Activated CD8-positive, alpha-beta memory T cell treated with anti-CD3 and anti-CD28 coated beads, Interleukin-2, amount 50 U/mL, for 24 hours (primary cell): ENCODE data around the gene EMILIN2.
"Not testable (repeated sequence)": the region's sequence is repeated elsewhere in the genome, so short reads cannot be mapped to it uniquely, and the experiment has no call there.

Experiments
- DNase-seq: peaks from one replicate; pipeline ENCODE4 v3.0.0-alpha.2; 2020; ENCODE audit errors: extremely low read depth

EMILIN2 gene

GRCh38 chr18:2845172-2845571 lies 1.6 kb upstream of the EMILIN2 start:
- DNase-seq, result no peak

DNA sequence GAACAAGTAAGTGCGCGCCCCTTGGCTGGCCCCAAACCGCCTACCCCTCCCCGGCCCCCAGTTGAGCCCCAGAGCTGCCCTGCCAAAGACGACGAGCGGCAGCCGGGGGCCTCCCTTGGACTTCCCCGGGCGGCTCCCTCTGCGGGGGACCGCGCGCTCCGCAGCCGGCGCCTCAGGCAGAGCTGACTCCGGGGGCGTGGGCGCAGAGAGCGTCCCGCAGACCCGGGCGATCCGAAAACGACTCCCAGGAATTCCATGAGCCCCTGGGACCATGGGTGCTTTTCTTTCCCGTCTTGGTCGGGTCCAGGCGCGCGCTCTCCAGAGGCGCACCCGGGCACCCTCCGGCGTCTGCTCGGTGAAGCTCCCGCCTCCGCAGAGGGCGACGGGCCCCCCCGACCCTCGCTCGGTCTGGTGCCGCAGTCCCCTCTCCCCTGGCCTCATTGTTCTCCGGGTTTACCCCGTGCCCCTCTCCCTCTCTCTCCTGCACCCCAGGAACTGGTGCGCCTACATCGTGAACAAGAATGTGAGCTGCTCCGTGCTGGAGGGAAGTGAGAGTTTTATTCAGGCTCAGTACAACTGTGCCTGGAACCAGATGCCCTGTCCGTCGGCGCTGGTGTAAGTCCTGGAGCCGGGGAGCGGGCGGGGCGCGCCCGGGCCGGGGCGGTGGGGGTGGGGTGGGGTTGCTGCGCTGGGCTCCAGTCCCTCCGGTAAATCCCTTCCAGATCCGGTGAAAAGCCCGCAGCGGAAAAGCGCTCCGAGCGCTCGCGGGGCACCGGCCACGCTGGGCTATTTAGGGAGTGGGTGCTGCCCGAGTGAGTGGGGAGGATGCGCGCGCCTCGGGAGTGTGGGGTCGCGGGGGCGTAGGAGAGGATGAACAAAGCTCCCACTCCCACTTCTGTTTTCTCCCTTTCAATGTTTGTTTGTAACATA lies 776 bp downstream of the EMILIN2 start:
- no peak for DNase-seq

DNA sequence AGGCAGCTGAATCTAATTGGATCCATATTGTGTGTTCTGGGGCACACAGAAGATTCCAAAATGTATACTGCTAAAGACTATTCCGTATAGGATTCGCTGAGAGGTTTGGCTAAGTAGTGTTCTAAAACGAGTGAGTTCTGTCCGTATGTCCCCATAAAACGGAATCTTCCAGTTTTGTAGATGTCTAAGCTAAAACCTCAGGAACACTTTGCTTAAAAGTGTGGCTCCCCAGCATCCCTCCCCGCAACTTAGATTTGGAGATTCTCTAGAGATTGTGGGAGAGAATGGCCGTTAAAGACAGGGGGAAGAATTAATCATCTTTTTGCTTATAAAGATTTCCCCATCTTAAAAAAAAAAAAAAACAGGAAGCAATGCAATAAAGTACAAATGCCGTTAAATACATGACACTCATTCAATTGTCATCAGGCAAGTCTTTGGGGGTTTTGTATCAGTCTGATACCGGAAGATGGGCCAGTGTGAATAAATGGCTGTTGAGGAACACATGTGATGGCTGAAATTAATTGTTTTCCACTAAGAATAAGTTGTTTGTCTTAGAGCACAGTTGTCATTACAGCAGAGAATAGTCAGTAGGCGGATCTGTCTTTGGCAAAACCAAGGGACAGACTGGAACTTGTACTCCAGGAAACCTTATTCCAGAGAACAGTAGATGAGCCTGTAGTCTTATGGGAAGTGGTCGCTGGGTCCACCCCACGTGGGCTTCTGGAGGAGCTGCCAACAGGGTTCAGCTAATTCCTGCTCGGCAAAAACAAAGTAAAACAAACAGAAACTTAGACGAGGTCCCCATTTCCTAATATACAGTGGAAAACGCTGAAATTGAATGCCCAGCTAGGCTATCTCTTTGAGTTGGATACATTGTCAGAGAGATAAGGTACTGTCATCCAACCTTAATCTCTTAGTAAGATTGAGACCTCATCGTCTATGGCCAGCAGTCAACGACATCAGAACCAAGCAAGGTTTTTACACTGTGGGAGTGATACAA lies 1.7 kb downstream of the EMILIN2 start:
- DNase-seq, result no peak

DNA sequence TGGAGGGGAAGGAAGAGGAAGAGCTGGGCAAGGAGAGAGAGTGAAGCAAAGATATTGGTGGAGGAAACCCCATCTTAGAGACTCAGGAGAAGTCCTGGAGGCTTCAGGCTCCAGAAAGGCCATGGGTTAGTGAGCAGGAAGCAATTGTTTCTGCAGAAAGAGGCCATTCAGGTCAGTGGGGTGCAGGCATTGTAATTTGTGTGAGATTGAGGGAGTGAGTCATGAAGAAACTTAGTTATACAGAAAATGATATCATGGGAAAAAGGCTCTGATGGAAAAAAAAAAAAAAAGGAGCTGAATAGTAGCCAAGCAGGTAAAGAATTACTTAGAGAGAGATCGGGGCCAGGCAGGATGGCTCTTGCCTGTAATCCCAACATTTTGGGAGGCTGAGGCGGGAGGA lies 4.0 kb downstream of the EMILIN2 start:
- DNase-seq, result no peak

GRCh38 chr18:2851771-2852170 lies 5.0 kb downstream of the EMILIN2 start:
- DNase-seq, result no peak

DNA sequence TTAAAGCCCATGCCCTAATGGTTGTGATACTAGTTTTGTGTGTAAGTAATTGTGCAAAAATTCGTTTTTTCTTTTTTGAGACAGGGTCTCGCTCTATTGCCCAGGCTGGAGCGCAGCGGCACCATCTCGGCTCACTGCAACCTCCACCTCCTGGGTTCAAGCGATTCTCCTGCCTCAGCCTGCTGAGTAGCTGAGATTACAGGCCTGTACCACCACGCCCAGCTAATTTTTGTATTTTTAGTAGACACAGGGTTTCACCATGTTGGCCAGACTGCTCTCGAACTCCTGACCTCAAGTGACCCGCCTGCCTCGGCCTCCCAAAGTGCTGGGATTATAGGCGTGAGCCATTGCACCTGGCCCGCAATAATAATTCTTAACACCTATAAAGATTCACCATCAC lies 5.7 kb downstream of the EMILIN2 start:
- DNase-seq, result not testable (repeated sequence)

GRCh38 chr18:2853173-2853925 lies 6.5 kb downstream of the EMILIN2 start:
- no peak for DNase-seq

DNA sequence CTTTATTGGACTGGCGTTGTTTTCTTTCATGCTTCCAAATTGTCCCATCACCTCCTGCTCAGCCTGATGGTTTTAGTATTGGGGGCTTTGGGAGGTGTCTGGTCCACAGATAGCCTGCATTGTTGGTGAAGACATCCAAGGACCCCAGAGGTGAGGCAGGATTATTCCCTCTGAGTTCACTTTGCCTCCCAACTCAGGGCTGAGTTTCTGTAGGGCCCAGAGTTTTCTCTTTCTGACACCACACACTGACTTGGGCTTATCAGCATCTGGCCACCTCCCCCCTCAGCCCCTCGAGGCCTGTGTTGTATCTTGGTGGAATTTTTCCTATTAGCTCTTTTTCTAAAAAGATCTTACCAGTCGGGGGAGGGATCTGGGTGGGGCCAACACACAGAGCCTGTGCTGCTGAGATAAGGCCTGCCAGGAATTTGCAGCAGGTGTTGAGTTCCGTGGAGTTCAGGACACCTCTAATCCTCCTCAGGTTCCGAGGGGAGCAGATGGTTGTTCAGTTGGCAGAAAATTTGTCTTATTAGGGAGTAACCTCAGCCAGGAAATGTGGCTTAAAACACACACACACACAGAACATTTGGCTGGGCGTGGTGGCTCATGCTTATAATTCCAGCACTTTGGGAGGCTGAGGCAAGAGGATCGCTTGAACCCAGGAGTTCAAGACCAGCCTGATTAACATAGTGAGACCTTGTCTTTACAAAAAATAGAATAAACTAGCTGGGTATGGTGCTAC lies 7.3 kb downstream of the EMILIN2 start:
- no peak for DNase-seq

DNA sequence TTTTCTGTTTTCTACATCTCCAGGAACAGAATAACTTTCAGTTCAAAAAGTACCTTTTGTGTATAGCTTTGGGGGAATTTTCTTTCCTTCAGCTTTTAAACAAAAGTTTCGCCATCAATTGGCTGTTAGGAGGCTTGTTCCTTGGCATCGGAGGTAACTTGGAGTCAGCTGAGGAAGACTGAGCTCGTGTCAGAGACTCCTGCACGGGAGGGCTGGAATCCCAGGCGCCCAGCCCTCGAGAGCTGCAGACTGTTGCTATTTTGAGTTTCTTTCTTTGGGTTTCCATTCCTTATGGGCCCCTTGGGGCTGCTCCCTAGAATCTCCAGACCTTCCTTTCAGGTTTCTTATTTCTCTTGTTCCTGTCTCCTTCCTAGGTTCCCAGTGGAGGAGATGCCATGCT lies 8.1 kb downstream of the EMILIN2 start:
- DNase-seq, result no peak

DNA sequence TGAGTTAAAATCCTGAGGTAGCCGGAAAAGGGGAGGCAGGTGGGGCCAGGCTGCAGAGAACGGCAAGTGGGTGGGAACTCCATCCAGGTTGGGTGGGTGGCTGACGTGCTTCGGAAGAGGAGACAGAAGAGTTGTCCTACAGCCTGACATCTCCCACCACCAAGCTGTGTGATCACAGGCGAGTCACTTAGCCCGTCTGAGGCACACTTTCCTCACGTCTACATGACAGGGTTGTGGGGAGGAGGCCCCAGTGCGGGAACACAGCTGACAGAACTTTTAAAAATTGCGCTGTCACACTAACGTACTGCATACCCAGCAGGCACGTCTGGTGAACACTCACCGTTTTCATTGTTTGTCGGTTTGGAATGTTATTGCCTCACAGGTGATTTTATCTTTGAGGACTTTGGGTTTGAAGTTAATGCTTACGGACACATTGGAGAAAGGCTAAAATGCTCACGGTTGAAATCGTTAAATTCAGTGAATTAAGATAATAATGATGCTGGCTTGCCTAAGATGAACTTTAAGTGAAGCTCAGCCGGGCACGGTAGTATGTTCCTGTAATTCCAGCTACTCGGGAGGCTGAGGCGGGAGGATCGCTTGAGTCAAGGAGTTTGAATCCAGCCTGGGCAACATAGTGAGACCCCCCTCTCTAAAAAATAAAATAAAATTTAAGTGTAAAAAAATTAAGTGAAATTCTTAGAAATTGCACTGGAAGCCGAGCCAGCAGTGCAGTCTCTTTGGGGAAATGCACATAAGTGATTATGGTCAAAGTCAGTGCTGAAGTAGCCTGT lies 8.9 kb downstream of the EMILIN2 start:
- no peak for DNase-seq

GRCh38 chr18:2856547-2857170 lies 9.9 kb downstream of the EMILIN2 start:
- no peak for DNase-seq

- DNase-seq, result no peak
Measured at GRCh38 chr18:2857491-2858131, 10.8 kb downstream of the EMILIN2 start.

GRCh38 chr18:2860397-2860796 lies 13.6 kb downstream of the EMILIN2 start:
- not testable (repeated sequence) for DNase-seq

GRCh38 chr18:2863997-2864396 lies 17.2 kb downstream of the EMILIN2 start:
- not testable (repeated sequence) for DNase-seq

DNA sequence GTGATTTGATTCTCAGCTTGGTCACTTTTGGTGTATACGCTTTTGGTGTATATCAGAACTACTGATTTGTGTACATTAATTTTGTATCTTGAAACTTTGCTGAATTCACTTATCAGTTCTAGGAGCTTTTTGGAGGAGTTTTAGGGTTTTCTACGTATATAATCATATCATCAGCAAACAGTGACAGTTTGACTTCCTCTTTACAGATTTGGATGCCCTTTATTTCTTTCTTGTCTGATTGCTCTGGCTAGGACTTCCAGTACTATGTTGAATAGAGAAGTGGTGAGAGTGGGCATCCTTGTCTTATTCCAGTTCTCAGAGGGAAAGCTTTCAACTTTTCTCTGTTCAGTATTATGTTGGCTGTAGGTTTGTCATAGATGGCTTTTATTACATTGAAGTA lies 19.7 kb downstream of the EMILIN2 start:
- DNase-seq, result not testable (repeated sequence)

DNA sequence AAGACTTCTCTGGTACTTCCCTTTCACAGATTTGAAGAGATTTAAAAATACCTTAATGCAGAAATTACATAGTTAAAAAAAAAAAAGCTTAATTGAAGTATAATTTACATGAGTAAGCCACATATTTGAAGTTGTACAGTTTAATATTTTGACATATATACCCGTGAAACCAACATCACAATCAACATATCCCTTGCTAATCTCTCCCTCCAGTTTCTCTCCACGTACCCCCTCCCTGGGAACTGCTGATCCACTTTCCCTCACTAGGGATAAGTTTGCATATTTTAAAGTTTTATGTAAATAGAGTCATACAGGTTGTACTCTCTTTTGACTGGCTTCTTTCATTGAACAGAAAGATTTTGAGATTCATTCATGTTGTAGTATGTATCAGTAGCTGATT lies 22.4 kb downstream of the EMILIN2 start:
- no peak for DNase-seq

DNA sequence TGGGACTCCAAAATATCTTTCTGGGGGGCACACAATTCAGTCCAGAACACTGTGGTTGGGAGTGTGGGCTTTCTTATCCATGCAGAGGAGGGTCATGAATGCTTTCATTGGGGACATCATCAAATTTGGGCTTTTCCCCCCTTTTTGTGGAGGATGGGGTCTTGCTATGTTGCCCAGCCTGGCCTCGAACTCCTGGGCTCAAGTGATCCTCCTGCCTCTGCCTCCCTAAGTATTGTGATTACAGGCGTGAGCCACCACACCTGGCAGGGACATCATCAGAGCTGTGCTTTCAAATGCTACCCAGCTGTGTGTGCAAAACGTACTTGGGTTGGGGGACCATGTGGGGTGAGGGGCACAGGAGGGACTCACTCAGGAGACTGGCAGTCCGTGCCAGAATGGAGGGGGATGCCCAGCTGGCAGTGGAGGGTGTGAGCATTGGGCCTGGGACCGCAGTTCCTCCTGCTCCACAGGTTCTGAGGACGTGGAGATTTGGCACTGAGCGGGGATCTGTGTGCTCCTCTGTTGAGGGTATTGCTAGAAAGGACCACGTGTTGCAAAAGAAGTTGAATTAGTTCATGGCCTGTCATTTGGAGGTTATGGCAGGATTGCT lies 24.4 kb downstream of the EMILIN2 start:
- no peak for DNase-seq

GRCh38 chr18:2872095-2872494 lies 25.3 kb downstream of the EMILIN2 start:
- no peak for DNase-seq

DNA sequence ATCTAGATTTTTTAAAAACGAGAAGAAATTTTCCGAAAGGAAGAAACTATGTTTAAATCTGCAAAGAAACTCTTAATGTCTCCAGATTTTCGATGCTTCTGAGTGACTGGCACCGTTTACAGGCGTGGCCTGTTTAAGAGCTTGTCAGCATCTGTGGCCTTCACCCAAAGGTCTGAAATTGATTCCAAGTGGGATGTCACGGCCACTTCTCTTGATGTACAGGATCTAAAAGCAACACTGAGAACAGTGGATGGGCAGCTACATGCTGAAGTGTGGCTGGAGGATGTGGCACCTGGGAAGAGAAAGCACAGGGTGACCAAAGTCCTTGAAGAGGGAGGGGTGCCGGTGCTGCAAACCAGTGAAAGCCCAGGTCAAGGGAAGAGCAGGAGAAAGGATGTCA lies 28.0 kb downstream of the EMILIN2 start:
- DNase-seq, result no peak
